Activated T-helper 1 cell treated with anti-CD3 and anti-CD28 coated beads, Interleukin-2, amount 50 U/mL, for 16 hours (primary cell): Measurements from ENCODE around the gene ATP5PO.

ENCODE experiments used
- DNase-seq, 2 donors: peaks; one replicate each; pipeline ENCODE4 v3.0.0-alpha.2; 2020; ENCODE audit warnings: low read depth in 1 of 2, low spot score in 1 of 2

ATP5PO gene

DNA sequence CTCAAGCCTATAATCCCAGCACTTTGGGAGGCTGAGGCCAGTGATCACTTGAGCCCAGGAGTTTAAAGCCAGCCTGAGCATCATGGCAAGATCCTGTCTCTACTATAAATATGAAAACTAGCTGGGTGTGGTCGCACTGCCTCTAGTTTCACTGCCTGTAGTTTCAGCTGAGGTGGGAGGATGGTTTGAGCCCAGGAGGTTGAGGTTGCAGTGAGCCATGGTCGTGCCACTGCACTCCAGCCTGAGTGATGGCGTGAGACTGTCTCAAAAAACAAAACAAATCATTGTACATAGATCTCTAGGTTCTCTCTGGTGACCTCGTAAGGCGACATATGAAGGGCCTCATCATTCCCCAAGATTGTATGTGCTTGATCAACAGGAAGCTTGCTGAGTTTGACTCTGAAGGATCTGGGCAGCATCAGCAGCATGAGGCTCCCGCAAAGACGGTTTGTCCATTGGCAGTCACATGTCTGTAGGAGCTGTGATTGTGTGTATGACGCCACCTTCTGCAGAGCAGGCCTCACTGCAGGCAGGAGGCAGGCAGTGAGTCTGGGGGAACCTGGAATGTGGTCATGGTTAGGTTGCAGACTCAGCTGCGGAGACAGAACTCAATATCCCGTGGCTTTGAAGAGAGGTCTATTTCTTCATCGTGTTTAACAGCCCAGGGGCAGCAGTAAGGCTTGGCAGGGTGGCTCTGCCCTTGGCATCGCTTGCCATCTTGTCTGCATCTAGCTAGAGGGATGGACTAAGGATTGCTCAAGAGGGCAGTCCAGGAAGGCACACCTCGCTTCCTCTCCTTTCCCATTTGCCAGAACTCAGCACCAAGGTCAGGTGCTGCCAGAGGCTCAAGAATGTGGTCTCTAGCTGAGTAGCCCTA is 14.0 kb downstream of the ATP5PO start:
- DNase-seq = no peak

- DNase-seq = no peak
These were observed 16.4 kb downstream of the ATP5PO start for GRCh38 chr21:33899199-33899598.

- no peak for DNase-seq
These were observed 17.0 kb downstream of the ATP5PO start for GRCh38 chr21:33898586-33898985.

DNA sequence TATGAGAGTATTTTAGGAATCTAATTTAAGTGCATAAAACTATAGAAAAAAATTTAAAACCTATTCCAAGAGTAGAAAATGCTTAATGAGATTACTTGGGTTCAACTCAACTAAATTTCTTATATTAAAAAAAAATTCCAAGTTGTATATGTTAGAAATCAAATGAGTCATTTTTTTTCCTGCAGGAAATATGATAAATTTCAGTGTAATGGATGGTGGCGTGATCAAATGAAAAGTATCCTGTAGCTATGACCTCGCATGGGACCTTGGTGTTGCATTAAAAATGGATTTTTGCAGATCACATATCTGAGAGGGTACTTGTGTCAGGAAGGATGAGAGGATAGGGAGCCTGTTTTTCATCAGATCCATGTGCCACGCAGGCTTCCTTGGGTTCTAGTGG is 17.9 kb downstream of the ATP5PO start:
- DNase-seq = no peak

DNA sequence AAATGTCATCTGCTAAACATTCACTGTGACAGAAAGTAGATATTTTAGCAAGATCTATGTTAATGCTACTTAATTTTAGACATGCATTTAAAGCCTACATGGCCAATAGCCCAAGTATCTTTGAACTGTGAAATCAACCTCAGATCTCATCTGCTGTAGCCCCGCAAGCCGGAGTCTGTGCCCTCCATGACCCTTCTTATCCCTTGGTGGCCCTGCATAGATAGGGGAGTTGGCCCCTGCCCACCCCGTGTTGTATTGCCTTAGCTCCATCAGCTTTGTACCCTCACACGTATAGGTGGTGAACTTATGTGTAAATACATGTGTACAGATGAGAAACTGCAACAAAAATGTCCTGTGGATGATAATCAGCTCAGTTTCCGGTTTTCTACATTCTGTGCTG is 18.5 kb downstream of the ATP5PO start:
- DNase-seq = no peak

DNA sequence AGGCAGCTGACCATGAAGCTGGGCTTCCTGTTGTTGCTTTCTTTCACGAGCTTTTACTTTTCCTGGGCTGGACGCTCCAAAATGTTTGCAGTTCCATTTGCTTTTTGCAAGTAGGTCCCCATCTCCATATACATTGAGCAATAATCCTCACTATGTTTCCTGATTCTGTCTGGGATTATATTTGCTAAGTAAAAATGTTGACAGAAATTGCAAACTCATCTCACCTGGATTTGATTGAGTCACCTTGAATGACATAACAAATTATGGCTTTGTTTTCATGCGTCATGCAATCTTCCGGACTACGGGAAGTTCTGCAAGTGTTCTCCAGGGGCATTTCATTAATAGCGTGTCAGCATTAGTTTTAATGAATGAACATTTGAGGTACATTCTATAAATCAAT is 18.9 kb downstream of the ATP5PO start:
- no peak for DNase-seq

GRCh38 chr21:33895356-33895755 is 20.2 kb downstream of the ATP5PO start:
- DNase-seq = no peak

DNA sequence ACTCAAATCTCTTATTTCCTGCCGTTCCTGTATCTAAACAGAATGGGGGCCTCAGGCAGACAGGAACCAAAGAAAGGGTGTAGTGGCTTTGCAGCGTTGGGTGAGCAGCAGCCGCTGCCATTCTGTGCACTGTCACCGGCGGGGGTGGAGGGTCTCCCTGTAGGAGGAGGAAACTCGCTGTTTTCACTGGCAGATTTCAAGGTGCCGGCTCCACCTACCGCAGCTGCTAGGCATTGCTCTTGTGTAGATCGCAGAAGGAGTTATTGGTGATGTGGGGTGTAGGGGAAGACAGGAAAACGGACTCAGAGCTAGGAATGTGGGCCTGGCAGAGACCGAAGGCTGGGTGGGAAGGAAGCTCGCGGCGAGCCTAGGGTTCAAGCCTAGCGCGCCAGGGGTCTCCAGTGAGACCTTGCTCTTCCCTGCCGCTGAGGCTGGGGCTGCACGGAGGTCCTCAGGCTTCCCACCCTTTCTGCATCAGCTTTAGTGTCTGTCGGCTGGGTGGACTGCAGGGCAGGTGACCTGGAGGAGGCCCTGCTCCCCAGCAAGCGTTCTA is 20.8 kb downstream of the ATP5PO start:
- peak; percentile 24 to 35 for DNase-seq

DNA sequence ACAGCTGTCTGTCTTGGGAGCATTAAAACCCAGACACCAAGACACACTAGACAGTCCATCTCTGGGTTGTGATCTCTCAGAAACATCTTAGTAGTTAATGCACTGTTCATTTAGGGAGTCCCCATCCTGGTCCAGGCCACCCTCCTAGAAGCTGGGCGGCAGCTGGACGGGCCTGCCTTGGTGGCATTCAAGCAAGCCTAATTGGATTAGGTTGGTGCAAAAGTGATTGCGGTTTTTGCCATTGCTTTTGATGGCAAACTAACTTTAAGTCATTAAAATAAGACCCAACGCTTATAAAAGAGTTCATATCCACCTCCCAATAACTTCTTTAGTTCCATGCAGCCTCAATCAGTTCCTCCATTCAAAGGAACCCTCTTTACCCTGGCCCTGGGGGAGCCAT is 21.7 kb downstream of the ATP5PO start:
- no peak for DNase-seq

DNA sequence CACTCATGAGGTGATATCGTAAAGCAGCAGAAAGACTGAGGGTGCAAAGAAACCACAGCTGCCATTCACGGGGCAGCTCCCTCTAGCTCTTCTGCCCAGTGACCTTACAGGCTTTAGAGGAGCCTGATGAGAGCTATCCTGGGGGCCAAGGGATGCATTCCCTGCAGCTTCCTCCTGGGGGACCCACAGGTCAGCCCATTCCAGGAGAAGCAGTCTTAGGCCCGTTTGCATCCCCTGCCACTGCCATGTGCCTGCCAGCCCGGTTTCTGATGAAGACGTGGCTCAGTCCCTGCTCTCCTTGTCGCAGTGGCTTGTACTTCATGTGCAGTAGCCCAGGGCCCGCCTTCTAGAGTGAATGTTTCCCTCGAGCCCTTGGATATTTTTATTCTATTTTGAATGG is 22.8 kb downstream of the ATP5PO start:
- DNase-seq = no peak

DNA sequence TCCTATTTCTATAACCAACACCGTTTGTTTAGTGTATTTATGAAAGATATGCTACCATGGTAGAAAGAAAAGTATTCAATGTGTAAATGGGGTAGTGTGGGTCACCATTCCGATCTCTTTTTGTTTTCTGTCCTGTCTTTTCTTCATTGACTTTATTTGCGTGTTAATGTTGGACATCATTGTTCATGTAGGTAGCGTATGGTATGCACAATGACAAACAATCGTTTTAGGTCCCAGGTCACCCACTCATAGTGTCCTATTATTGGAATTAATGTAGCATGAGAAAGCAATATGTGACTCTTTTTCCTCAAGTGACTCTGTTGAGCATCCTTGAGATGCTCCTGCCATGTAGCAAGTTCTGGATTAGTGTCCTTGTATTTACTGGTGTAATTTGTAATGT is 25.4 kb downstream of the ATP5PO start:
- DNase-seq = no peak

GRCh38 chr21:33886321-33886720 is 29.3 kb downstream of the ATP5PO start:
- no peak for DNase-seq

DNA sequence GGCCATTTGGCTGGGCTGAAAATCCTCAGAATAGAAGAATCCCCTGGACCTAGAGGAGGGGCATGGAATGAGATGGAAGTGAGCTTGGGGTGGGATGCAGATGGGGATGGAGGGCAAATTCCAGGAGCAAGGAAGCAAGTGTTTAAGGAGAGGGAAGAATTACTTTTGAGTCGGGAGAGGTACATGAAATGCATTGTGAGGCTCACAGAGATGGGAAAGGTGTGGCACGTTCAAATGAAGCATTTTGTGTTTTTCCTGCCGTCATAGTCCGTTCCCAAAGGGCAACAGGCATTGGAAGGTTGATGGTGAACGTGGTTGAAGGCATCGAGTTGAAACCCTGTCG is 30.5 kb downstream of the ATP5PO start:
- no peak for DNase-seq

- no peak for DNase-seq
These were observed 31.0 kb downstream of the ATP5PO start for GRCh38 chr21:33884376-33885171.

- DNase-seq = no peak
These were observed 32.5 kb downstream of the ATP5PO start for GRCh38 chr21:33883118-33883517.

DNA sequence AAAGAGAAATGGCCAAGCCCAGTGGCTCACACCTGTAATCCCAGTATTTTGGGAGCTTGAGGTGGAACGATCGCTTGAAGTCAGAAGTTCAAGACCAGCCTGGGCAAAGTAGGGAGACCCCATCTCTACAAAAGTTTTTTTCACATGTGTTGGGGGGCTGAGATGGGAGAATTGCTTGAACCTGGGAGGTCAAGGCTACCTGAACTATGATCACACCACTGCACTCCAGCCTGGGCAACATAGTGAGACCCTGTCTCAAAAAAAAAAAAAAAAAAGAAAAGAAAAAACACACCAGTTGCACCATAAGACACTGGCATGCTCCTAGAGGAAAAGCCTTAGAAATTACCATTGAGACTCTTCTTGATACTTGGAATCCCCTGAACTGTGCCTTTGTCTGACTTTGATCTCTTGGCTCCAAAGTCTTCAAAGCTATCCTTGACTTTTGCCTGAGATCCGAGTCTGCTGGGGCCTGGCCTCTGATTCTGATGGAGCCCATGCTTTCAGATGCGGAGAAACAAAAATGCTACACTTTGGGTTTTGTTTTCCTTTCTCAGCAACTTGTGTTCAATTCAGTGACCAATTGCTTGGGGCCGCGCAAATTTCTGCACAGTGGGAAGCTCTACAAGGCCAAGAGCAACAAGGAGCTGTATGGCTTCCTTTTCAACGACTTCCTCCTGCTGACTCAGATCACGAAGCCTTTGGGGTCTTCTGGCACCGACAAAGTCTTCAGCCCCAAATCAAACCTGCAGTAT is 33.7 kb downstream of the ATP5PO start:
- DNase-seq = no peak

GRCh38 chr21:33880626-33881025 is 35.0 kb downstream of the ATP5PO start:
- no peak for DNase-seq

DNA sequence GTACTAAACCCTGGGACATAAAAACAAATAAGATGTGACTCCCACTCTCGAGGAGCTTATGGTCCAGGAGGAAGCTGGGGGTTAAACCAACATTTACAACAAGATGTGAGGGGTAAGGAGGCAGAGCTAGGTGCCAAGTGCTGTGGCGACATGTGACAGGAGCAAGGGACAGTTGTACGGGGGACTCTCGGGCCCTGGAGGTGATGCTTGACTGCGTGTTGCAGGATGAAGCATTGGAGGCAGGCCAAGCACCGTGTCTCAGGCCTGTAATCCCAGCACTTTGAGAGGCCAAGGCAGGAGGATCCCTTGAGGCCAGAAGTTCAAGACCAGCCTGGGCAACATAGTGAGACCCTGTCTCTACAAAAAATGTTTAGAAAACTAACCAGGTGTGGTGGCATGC is 36.8 kb downstream of the ATP5PO start:
- no peak for DNase-seq

DNA sequence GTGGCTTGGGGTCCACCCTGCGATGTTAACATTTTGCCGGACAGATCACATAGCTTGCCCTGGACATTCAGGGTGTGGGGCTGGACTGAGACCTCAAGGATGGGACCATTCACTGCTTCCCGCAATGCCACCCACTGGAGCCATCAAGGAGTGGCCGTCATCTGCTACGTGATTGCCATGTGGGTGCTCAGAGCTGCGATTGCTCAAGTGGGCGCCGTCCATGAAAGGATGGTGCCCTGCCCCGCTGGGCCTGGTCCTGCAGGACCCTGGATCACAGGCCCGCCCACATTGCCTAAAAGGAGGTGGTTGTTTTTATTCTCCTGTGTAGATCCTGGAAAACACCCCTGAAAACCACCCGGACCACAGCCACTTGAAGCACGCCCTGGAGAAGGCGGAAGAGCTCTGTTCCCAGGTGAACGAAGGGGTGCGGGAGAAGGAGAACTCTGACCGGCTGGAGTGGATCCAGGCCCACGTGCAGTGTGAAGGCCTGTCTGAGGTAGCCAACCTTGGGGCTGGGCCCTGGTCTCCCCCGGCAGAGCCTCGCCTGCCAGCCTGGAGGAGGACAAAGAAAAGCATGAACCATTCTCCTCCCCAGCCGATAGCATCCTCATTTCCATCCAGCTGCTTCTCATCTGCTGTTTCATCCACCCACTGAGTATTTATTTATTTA is 40.4 kb downstream of the ATP5PO start:
- DNase-seq = no peak

- DNase-seq = no peak
These were observed 41.4 kb downstream of the ATP5PO start for GRCh38 chr21:33874161-33874560.
